Activated CD8-positive, alpha-beta memory T cell treated with anti-CD3 and anti-CD28 coated beads for 48 hours (primary cell): ENCODE results near the gene SUSD6.
A peak's percentile ranks its signal among the peaks of the same experiment; 100 is the strongest.

Experiments
- DNase-seq, 3 experiments: peaks; one replicate each; pipeline ENCODE4 v3.0.0-alpha.2; 2020; ENCODE audit warnings: low read depth in 2 of 3, low spot score in 2 of 3

The SUSD6 gene

DNA sequence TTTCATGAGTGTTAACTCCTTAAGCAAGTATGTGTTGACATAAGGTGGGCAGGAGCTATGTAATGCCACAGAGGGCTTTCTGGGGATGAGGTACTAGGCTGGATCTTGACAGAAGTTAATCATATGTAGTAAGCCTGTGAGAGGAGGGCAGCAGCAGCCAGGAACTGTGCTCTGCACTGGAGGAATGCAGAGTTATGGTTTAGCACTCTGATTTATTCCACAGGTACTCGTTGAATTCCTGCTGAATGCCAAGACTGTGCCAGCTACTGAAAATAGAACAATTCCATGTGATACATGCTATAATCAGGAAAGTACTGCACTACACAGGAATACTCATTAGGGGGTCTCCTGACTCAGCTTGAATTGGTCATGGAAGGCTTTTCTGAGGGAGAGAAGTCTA, 58.7 kb downstream of the SUSD6 start:
- DNase-seq, result no peak

DNA sequence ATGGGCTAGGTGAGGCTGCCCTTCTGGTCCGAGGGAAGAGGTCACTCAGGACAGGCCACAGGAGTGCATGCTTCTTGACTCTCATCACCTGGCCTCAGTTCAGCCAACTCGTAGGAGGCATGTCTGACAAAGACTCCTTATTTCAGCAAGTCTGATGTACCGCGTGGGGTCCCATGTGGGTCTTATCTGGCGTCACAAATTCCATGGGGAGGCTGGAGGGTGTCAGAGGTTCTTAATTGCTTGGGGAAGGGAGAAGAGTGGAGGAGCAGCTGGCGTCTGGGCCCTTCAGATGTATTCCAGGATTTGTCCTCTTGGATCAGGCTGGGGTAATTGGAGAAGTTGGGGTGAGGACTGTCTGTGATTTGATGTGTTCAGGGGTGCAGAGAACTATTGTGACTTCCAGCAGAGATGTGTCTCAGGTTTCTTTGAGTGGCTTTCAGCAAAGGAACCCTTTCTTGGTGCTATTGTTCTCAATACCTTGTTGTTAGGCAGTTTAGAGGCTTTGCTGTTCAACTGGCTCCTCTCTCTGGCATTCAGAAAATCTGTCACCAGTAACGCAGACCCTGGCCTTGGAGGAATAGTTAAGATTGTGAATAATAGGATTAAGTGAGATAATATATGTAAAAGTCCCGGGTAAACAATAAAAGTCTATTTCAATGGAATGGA, 60.1 kb downstream of the SUSD6 start:
- no peak for DNase-seq

DNA sequence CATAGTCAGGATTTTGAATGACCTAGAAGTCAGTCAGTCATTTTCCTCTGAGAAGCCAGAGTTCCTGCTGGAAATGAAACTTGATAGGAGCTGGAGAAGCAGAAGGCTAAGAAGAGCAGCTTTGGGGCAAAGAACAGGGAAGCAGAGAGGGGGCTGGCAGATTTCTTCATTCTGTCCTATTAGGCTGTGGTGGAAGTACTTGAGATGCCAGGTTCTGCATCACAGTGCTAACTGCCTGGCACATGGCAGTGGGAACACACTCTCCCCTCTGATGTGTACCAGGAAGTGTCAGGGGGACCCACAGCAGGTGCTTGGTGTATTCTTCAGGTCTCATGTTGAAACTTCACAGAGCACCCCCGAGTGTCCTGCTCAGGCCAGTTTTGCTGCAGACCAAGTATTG, 61.0 kb downstream of the SUSD6 start:
- DNase-seq, result no peak

DNA sequence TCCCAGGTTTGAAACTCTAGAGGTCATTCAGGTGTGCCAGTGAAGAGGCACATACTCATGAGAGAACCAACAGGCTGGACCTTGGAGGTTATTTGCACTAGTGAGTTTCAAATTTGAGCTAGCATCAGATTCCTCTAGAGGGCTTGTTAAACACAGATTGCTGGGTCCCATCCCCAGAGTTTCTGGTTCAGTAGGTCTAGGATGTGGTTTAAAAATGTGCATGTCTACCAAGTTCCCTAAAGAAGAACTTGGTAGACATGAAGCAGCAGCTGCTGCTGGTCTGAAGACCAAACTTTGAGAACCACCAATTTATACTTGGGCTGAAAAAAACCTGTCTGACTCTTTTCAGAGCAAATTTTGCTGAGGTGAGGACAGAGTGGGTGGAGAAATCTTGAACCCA, 61.7 kb downstream of the SUSD6 start:
- DNase-seq, result no peak

DNA sequence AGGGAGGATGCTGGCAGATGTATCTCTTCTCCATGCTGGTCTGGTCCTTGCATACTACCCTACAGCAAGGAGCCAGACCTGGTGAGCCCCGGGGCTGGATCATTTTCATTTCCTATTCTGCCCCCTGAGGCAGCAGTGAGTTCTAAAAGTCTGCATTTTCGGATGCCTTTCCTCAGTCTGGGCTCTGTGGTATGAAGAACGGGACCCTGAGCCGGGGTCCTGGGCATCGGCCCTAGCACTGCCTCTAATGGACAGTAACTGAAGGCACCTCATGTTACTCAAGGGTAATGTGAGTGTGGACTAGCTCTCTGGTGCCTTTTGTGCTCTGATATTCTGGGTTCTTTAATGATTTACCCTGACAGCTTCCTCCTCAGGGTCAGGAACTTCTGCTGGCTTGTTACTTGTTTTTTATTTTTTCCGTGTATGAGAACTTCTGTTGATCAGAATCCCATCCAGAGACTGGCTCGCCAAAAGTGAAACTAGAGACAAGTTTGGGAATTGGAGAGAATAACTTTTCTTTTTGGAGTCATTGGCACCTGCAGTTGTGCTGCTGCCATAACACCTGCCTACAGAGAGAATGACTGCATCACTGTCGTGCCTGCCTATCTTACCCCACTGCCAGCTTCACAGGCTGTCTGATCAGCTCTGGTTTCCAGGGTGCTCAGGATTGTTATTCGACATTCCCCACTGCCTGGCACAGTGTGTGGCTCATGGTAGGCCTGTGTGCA, 62.3 kb downstream of the SUSD6 start:
- no peak for DNase-seq

DNA sequence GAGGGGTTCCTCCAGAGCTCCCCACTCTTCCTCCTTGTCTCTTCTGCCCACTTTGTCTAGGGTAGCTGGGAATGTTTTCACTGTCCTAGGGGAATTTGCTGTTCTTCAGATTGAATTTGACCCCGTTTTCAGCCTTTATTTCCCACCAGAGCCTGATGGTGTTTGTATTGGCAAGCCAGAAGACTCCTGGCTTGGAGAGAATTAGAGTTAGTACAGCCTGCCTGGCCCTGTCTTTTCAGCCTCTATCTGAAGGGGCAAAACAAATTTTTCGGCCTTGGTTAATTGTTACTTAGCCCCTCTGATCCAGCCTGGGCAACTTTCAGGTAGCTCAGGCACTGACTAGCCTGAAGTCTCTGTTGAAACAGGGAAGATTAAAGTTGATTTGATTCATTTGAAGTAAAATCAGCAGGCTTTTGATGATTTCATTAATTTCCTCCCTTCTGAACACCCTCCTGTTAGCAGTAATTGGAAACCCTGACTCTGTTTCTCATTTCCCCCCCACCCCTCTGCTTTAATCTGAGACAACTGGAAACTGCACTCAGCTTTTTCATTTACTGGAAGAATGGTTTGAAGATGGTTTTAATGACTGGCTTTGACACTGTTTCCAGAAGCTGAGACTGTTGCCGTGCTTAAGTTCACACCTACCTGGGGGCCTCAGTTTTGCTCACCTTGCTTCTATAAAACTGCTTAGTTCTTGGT, 63.3 kb downstream of the SUSD6 start:
- DNase-seq, result no peak

DNA sequence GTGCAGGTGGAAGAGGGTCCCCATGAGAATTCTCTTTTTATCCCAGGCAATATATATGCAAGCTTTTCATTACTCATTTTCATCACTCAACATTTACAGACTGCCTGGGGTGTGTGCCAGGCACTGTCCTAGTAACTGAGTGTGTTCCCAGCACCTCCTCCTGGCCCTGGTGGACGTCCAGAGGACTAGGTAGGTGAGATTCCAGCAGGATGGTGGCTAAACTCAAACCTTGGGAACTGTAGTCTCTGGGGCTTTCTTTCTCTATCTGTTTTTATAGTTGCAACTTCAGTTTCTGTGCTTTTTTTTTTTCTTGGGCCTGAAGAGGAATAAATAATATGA, 63.8 kb downstream of the SUSD6 start:
- no peak for DNase-seq

DNA sequence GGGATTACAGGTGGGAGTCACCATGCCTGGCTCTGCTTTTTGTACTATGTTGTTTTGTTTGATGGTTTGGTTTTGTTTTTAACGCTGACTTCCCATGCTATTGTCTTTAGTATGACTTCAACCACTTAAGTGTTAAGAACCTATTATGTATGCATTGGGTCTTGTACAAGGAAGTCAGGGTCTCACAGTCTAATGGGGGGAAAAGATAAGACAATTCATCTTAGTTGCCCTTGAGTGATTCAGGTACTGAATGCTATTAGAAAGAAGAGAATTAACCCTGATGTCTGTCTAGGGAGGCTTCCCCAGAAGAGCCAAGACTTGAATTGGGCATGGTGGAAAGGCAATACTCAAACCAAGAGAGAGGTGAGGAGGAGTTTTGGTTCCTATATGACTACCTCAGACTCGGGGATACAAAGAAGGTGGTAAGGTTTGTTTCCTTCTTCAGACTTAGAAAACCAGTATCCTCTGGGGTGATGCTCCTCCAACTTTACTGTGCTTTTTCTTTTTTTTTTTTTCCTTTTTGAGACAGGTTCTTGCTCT, 64.6 kb downstream of the SUSD6 start:
- DNase-seq, result no peak

DNA sequence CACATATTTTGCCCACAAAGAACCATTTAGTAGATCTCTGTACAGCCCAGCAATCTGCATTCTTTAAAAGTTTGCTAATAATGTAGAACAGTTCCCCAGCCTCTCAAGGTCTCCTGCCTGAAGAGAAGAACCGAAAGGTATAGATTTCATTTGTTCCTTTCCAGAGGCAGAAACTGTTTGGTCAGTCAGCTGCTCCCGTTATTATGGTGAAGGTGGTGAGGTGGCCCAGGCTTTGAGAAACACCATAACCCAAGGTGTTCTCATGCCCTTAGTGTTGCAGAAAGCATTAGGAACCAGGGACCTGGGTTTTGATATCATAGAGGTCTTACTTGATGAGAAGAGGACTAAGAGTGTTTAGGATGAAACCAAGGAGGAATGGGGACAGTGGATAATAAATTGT, 65.3 kb downstream of the SUSD6 start:
- DNase-seq, result no peak

DNA sequence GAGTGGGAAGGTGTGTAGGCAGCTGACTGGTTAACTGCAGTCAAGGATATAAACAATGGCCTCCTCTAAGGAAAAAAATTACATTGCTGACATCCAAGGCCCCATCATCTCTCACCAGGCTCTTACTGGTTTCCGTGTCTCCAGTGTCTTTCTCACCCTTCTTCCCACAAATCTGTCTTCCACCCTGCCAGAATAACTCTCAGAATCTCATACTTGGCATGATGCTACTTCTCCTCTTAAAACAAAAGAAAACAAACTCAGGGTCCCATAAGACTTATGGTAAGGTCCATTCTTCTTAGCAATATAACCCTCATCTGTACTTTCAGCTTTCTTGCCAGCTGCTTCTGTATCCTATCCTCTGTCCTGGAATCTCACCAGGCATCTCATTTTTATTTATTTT, 68.9 kb downstream of the SUSD6 start:
- no peak for DNase-seq

DNA sequence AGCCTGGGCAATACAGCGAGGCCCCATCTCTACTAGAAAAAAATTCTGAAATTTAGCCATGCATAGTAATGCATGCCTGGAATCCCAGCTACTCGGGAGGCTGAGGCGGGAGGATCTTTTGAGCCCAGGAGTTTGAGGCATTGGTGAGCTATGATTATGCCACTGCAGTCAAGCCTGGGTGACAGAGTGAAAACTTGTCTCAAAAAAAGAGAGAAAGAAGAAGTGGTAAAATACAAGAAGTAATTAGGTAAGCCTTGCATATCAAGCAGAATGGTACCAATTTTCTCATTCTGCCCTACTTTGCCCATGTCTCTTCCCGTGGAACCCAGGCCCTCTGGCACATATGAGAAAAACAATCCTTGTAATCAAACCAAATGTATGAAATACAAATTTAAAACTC, 70.7 kb downstream of the SUSD6 start:
- no peak for DNase-seq

DNA sequence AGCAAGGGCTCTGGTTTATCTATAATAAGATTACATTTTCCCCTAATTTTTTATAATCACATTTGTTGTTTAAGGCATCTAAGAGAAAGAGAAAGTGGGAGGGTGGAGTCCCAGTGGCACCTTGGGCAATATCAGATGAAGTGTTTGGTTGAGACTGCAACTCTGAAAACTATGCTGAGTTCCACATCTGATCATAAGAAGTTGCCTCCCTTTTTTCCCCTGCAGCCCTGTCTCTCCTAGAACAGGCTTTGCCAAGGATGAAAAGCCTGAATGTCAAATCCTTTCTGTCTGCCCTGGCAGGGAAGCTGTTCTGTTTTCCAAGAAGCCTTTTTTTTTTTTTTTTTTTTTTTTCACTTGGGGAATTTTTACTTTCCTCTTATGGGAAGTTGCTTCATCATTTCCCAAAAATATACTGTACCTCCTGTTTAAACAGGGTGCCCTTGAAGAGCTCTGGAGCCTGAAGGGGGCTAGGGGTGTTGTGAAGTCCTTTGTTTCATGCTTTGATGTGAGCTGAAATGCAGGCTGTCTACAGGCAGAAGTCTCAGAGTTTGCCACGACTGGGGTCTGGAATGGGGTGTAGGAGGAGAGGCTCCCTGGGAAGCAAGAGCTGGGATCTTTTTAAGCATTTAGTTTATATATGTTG, 71.3 kb downstream of the SUSD6 start:
- DNase-seq, result no peak

DNA sequence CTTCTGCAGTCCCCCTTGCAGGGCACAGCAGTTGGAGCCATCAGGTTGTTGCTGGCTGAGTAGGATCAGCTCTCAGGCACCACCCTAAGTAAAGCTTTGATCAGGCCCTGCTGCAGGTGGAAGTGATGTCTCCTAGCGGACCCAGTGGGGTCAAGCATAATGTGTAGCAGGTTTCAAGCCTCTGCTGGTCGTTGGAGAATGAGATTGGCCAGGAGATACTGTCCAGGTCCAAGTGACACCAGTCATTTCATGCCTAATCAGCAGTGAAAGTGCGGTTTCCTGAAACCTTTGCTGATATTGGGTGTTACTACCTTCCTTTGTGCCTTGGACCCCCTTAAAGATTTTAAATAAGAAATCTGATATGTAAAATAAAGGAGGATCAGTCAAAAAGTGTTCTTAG, 72.6 kb downstream of the SUSD6 start:
- no peak for DNase-seq

DNA sequence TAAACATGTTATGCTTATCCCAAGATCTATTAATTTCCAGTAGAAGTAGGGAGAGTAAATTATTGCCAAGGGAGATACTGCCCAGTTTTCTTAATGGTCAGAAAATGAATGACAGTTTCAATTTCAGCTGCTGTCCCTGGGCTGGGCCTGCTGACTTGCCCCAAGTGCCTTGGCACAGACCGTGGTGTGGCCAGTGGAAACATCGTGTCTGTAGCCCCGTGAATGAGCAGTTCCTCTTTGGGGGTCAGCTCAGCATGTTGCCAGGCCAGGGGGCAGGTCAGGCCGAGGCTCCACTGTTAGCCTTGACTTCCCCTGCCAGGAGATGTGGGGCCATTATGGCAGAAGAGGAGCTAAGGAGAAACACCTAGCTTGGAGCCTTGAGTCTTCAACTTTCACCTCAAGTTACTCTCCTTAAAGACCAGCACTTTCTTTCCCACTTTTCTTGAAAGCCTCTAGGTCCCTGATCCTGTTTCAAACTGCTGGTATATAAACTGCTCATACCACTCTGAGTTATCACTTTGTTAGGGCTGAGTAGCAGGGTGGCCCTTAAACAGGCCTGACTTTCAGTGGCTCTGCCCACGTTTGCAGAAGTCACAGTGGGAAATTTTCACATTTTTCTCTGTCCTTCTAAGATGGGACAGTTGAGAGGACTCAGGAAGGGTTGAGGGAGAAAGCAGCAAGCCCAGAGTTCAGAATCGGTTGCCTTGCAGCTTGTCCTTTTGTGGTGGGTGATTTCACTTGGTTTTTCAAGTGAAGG, 73.2 kb downstream of the SUSD6 start:
- DNase-seq, result no peak

DNA sequence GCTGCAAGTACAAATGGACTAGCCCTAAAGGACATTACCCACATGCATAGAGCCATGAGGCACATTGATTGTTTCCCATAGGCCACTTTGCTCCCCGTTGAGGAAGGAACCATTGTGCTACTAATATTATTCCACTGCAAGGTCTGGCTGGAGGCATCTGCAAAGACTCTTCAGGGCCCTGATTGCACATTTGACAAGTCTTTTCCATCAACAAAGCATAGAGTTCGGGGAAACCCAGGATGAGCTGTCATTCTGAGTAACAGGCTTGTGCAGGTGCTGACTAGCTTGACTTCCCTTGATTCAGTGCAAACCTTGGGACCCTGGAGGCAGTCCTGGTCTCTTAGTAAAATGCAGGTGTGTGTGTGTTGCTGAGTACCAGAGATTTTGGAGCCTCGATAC, 73.8 kb downstream of the SUSD6 start:
- peak in 1 of 3 experiments; percentile 40 for DNase-seq

DNA sequence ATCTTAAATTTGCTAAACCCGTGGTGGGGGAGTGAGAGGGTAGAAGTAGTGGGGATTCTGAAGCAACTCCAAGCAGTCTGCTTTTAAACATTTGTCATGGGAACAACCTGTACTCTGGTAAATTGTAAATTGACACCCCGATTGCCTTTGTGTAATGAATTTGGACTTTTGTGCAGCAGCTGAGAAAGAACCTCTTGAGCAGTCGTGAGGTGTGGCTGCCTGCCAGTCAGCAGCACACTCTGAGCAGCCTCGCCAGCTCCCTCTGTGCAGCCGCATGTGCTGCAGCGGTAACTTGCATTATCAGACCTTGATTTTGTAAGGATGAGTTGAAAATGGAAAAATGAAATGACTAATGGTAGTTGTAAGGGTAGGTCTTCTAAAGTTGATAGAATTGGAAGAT, 74.3 kb downstream of the SUSD6 start:
- DNase-seq, result no peak

DNA sequence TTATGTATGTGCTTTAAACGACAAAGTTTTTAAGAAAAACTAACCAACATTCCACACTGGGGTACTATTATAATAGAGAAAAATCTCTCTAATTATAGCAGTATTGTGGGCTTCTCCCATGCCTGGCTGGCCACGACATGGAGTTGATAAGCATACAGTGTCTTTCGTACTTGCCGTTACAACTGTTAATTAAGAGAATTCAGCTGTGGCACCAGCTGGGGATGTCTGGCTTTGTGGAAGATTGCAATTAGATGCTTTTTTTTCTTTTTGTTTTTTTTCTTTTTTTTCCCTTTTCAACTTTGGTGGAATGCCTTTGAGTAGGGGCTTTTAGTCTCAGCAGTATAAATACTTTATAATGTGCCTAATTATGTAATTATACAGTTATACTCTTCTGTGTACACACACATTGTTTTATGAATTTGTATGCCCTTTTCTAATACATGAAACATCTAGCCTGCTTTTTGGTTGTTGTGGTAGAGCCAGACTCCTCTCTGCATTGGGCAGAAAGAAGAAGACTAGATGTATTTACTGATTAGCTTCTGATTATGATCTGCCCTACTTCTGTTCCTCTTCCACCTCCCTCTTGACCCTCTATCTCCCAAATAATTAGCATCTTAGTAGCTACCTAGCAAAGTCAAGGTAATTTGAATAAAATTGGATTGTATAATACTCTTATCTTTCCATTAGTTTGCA, 76.4 kb downstream of the SUSD6 start:
- DNase-seq, result no peak

DNA sequence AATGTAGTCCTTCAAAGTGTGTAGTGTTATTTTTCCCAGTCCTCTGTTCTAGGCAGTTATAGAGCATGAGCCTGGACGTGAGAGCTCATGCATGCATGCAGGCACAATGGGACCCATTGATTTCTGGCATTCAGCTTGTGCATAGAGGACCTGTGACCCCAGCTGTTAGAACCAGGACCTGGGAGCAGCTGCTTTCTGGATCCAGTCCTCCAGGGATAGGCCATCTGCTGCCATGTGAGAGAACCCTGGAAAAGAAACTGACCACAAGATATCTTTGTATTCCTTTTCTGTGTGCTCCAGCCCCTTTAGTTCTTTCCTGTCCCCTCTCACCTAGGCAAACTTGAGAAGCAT, 76.9 kb downstream of the SUSD6 start:
- DNase-seq, result no peak

DNA sequence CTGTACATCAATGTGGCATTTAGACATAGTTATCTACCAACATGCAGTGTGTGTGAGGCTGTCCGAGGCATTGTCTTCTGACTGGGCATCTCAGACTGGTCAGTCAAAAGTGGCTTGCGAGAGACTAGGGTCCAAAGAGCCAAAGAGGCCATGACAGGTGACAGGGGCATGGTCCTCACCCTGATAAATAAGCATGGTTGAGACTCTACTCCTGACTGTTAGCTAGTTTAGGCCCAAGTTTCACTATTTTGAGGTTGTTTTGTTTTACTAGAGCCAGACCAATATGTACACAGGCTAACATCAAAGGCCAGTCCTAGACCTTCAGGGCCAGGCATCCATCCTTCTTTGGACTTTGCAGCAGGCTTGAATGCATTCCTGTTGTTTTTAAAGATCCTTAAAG, 78.6 kb downstream of the SUSD6 start:
- no peak for DNase-seq

DNA sequence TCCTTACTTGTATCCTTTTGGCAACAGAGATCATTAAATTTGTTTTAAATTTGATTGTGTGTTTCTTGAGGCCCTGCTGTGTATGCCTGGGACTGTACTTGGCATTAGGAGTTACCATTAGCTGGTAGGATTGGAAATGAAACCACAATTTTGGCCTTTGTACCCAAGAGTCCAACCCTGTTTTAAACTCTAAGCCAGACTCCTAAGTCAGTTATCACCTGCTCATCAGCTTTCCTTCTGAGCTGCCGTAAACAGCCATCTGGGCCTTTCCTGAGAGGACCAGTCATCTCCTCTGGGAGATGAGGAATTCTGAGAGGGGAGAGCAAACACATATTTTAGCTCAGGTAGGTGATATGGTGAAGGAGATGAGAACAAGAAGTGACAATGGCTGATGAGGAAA, 81.2 kb downstream of the SUSD6 start:
- no peak for DNase-seq

DNA sequence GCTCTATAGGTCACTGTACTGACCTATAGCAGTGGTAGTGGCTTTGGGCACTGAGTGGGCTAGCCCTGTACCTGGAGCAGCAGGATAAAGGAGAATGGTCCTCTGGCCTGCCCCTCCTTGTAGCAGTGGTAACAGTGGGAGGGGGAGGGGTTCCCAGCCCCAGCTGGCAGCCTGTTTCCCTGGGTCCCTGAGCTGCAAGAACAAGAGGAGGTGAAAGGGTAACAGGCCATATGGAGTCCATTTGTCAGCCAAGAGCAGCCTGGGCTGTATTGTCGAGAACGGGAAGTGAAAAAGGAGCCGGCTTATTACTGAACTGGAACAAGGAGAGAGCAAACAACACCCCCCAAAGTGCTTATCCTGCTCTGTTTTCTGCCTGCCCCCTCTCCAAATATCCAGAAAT, 81.7 kb downstream of the SUSD6 start:
- DNase-seq, result no peak
